ENCODE results near the gene PDCD5.

Gene PDCD5

DNA sequence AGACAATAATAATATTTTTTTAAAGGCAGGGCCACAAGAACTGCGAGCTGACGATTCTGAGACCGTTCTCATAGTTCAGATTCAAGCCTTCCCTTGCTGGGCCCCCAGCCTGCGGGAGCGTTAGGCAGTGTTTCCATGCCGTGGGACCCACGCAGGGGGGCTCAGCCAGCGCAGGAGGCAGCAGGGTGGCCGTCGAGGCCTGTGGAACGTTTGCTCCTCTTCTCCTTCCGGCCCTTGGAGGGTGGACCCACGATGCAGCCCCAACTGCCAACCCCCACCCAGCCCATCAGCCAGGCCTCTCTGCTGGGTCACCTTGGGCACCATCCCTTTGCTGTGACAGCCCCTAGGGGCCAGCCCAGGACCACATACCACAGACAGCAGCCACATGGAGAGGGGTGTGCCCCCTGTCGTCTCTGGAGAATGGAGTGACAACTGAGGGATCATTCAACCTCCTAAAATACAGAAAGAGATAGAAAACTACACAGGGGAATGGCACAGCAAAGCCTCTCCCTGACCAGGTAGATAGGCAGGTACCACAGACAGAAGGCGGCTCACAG, 46.8 kb downstream of the PDCD5 start:
- DNase-seq (ENCODE audit: low read depth in 1 of 2, low spot score in 1 of 2), result no peak
- Histone ChIP-seq H3K4me3 (replicated peaks; ENCODE audit: insufficient read depth, low read length) (no peak overlapping the region), H3K27ac (replicated peaks) (no peak overlapping the region), H3K27me3 (ENCODE audit: insufficient read depth, poor library complexity, severe bottlenecking) (no peaks in the 10 kb centered on the region)
- no peak for TF ChIP-seq GABPA (IDR thresholded peaks at IDR 0.05; ENCODE audit: low read depth)

DNA sequence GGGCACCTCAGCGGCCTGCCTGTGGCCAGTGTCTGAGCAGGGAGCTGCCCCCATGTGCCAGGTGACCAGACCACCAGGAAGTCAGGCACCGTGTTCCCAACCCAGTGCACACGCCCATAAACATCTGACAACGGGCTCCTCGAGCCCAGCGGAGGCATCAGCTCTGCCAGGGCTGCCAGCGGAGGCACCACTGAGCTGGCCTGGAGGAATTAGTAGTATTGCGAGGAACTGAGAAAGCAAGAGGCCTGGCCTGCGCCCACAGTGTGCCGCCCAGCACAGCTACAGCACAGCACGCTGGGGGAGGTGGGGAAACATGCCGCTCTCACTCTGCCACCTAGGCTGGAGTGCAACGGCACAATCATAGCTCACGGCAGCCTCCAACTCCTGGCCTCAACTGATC, 49.3 kb downstream of the PDCD5 start:
- H3K27ac ChIP-seq (replicated peaks), result no peak overlapping the region
- no peak for DNase-seq (ENCODE audit: low read depth in 1 of 2, low spot score in 1 of 2)
- no peaks in the 10 kb centered on the region for H3K27me3 ChIP-seq (ENCODE audit: insufficient read depth, poor library complexity, severe bottlenecking)
- TF ChIP-seq GABPA (IDR thresholded peaks at IDR 0.05; ENCODE audit: low read depth), result no peak
- no peak overlapping the region for H3K4me3 ChIP-seq (replicated peaks; ENCODE audit: insufficient read depth, low read length)

DNA sequence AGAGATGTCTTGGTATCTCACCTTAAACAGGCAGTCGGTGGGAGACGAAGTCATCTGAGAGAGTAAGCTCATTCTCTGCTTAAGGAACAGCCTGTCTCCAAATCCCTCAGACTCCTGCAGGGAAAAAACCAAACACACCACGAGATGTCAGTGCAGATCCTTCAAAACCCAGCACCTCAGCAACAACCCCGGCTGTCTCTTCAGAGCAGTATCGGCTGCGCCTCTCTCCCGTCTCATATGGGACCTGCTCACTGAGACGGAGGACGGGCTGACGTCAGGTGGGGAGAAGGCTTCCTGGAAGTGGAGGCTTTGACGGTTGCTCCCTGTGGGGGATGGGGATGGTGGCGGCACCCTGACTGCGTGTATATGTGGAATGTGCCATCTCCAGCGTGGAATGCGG, 50.4 kb downstream of the PDCD5 start:
- no peak overlapping the region for H3K27ac ChIP-seq (replicated peaks)
- no peak overlapping the region for H3K4me3 ChIP-seq (replicated peaks; ENCODE audit: insufficient read depth, low read length)
- TF ChIP-seq GABPA (IDR thresholded peaks at IDR 0.05; ENCODE audit: low read depth) (no peak), POLR2AphosphoS5 (IDR thresholded peaks at IDR 0.05; ENCODE audit: low read depth) (no peak), SPI1 (IDR thresholded peaks at IDR 0.05; ENCODE audit: borderline replicate concordance, low read depth) (no peak)
- TF ChIP-seq, protein P1, sequence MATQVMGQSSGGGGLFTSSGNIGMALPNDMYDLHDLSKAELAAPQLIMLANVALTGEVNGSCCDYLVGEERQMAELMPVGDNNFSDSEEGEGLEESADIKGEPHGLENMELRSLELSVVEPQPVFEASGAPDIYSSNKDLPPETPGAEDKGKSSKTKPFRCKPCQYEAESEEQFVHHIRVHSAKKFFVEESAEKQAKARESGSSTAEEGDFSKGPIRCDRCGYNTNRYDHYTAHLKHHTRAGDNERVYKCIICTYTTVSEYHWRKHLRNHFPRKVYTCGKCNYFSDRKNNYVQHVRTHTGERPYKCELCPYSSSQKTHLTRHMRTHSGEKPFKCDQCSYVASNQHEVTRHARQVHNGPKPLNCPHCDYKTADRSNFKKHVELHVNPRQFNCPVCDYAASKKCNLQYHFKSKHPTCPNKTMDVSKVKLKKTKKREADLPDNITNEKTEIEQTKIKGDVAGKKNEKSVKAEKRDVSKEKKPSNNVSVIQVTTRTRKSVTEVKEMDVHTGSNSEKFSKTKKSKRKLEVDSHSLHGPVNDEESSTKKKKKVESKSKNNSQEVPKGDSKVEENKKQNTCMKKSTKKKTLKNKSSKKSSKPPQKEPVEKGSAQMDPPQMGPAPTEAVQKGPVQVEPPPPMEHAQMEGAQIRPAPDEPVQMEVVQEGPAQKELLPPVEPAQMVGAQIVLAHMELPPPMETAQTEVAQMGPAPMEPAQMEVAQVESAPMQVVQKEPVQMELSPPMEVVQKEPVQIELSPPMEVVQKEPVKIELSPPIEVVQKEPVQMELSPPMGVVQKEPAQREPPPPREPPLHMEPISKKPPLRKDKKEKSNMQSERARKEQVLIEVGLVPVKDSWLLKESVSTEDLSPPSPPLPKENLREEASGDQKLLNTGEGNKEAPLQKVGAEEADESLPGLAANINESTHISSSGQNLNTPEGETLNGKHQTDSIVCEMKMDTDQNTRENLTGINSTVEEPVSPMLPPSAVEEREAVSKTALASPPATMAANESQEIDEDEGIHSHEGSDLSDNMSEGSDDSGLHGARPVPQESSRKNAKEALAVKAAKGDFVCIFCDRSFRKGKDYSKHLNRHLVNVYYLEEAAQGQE (IDR thresholded peaks at IDR 0.05; ENCODE audit: insufficient replicate concordance, low read depth), result no peak
- TF ChIP-seq, protein P2, sequence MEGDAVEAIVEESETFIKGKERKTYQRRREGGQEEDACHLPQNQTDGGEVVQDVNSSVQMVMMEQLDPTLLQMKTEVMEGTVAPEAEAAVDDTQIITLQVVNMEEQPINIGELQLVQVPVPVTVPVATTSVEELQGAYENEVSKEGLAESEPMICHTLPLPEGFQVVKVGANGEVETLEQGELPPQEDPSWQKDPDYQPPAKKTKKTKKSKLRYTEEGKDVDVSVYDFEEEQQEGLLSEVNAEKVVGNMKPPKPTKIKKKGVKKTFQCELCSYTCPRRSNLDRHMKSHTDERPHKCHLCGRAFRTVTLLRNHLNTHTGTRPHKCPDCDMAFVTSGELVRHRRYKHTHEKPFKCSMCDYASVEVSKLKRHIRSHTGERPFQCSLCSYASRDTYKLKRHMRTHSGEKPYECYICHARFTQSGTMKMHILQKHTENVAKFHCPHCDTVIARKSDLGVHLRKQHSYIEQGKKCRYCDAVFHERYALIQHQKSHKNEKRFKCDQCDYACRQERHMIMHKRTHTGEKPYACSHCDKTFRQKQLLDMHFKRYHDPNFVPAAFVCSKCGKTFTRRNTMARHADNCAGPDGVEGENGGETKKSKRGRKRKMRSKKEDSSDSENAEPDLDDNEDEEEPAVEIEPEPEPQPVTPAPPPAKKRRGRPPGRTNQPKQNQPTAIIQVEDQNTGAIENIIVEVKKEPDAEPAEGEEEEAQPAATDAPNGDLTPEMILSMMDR (IDR thresholded peaks at IDR 0.05; ENCODE audit: insufficient read depth, low read length), result no peak
- DNase-seq (ENCODE audit: low read depth in 1 of 2, low spot score in 1 of 2), result no peak
- H3K27me3 ChIP-seq (ENCODE audit: insufficient read depth, poor library complexity, severe bottlenecking), result no peaks in the 10 kb centered on the region

Measured in HL-60 (cell line).